AML-193 (cell line): ENCODE measurements around the gene PGLYRP4.

ENCODE experiments used
- DNase-seq, 2 experiments: peaks; one replicate each; lab custom pipeline; 2025; lab: John Stamatoyannopoulos, UW

The PGLYRP4 gene

DNA sequence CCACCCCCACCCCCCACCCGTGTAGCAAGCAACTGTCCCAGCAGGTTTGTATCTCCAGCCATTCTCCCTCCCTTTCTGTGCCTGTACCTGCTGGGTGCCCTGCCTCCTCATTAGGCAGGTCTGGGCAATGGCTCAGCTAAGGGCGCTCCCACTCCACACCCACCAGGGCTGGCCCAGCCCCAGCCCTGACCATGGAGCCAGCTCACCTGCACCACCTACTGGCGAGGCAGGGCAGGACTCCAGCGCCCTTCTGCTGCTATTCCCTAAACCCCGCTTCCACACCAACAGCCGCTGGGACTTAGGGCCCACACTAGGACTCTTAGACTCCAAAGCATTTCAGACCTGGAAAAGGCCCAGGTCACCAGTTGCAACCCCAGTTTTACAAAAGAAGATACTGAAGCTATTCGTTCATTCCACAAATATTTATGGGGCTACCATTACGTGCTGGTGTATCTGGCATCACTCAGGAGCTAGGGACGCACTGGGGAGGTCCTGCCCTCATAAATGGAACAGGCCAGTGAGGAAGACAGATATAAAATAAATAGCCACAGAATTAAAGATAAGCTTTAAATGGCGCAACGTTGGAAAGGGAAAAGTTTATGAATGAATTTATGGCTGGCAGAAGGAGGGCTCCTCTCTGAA lies 59.9 kb downstream of the PGLYRP4 start:
- DNase-seq = no peak
